HG03064 (cell line): ENCODE data around the gene KPTN.

Experiments
- ATAC-seq: cut with Tn5 transposase; IDR thresholded peaks from one replicate; pipeline ENCODE4 v1.9.1; 2021; ENCODE audit warnings: low read depth; ENCODE audit not compliant: unreplicated experiment

Gene KPTN

DNA sequence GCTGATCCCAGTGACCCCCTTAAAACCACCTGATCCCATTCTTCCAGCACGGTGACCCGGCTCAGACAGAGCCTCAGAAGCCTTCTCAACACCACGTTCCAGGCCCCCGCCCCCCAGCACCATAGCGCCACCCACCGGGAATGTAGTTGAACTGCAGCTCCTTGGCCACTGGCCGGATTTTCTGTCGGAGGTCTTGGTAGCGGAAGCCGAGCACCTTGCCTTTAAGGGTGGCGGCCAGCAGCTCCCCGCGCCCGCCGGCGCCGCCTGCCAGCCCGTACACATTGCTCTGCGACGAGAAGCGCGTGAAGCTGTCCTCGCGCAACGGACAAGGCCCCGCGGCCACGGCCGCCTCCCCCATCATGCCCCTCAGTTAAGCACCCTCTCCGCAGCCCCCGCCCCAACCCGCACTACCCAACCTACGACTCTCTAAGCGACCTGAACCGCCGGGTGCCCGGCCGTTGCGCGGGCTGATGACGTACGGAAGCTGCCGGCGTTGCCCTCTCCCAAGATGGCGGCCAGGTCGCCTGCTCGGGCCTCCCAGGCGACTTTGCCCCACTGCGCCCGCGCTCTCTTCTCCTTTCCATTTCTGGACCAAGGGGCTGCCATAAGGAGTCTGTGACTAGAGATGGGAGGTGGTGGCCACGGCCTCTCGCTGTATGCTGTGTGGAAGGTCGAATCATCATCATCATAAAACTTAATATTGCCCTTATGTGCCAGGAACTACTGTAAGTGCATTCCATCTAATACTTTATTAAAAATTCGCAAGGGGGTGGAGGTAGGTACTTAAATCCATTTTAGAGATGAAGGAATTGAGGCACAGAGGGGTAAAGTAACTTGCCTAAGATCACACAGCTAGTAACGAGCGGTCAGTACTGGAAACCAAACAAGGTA, at the start of gene KPTN:
TSS of gene KPTN (minus strand) at position 420 of the 891 bp plus-strand sequence. CDS start at position 361, 59 bp downstream.
- ATAC-seq: no peak

GRCh38 chr19:47531640-47532387, 47.8 kb upstream of the KPTN start:
- no peak for ATAC-seq

GRCh38 chr19:47529018-47529742, 45.2 kb upstream of the KPTN start:
- no peak for ATAC-seq

DNA sequence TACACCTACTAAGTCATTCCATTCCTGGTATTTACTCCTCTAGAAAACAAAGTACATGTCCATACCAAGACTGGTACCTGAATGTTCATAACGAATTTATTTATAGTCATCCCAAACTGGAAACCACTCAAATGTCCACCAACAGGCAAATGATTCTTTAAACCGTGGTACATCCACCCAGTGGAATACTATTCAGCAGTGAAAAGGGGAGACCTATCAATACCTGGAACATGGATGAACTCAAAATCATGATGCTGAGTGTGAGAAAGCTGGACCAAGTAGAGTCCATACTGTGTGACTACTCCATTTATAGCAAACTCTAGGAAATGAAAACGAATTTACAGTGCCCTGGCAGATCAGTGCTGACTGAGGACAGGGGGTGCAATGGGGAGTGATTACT, 42.8 kb upstream of the KPTN start:
- ATAC-seq: no peak

- no peak for ATAC-seq
Observed at GRCh38 chr19:47523473-47523872, 39.5 kb upstream of the KPTN start.

GRCh38 chr19:47521473-47522180, 37.6 kb upstream of the KPTN start:
- ATAC-seq: no peak

- ATAC-seq: no peak
Observed at GRCh38 chr19:47520839-47521238, 36.8 kb upstream of the KPTN start.

GRCh38 chr19:47520343-47520806, 36.4 kb upstream of the KPTN start:
- no peak for ATAC-seq

DNA sequence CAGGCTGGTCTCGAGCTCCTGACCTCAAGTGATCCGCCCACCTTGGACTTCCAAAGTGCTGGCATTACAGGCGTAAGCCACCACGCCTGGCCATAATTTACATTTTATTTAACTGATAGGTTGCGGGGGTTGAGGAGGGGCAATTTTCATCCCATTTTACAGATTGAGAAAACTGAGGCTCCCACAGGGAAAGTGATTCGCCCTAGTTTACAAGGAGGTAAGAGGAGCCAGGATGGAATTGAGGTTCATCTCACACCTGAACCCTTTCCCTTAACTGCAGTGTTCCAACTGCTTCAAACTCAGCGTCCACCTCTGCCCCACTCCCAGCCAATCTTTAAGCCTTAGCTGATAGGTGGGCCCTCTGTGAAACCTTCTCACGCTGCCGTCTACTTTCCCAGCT, 34.8 kb upstream of the KPTN start:
- ATAC-seq: no peak

- ATAC-seq: no peak
Observed at GRCh38 chr19:47518139-47518538, 34.1 kb upstream of the KPTN start.

DNA sequence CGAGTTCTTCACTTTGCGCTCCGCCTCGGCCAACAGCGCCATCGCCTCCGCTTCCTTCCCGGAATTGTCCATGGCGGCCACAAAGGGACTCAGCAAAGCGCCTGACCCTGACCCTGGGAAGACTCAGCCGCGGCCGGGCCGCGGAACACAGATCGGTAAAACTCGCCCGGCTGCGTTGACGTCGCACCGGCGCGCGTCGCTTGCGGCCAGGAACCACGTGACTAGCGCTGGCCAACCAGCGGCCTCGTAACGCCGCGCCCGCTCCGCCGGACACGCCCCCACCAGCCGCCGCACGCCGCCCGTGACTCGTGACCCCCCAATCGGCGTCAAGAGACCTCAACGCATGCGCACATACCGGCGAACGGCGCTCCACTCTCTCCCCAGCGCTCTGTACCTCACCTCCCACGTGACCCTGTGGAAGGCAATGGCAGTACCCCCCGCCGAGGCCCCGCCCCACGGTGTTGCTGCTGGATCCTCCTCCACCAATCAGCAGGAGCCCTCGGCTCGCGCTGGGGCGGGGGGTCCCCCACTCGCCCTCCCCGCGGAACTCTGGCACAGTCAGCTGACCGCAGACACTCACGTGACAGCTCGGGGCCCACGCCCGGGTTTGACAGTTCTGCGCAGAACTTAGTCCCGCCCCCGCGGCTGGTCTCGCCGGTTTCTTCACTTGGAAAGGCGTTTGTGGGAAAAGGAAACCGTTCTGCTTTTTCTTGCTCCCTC, 31.0 kb upstream of the KPTN start, which contains the start of gene NAPA:
TSS of gene NAPA (minus strand) at position 195 of the 720 bp plus-strand sequence. CDS start at position 72, 123 bp downstream.
- peak; percentile 70 for ATAC-seq

DNA sequence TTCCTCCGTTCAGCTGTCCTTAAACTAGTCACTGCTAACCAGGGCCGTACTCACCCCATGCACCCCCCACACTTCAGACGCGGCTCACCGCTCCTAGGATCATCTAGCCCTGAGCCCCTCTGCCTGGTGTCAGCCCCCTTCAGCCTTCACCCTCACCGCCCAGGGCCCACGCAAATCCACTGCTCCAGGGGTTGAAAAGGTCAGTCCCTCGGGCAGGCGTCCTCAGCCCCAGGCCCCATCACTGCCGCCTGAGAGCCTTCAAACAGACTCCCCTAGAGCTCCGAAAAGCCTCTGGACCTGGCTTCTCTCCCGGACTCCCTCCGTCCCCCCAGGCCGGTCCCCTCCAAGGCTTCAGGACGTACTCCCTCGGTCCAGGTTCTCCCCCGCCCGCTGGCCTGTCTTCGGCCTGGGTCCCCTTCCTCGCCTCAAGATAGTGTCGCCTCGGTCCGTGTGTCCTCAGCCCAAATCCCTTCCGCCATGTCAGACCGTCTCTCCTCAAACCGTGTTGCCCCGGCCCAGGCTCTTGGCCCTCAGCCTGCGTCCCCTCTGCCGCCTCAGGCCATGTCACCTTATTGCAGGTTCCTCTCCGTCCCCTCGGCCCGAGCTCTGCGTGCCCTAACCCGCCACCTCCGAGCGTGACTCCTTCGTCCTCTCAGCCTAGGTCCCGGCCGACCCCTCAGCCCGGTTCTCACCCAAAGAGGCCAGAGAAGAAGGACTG, 30.3 kb upstream of the KPTN start:
- ATAC-seq: no peak

DNA sequence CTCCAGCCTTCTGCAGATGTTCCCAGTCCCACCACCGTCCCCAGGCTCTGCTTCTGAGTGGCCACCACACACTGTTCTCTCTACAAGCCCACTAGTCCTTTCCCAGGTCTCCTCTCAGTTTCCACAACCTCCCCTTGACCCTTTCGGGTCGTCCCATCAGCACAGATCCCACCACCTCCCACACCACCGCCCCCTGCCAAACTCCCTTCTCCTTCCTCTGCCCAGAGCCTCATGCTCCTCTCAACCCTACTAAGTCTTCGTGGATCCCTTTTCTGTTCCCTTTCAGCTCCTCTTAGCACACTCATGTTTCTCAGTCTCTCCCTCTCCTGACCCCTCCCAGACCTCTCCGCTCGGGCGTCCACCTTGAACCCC, 28.9 kb upstream of the KPTN start:
- ATAC-seq: no peak

GRCh38 chr19:47512183-47512947, 28.3 kb upstream of the KPTN start:
- ATAC-seq: no peak

GRCh38 chr19:47511681-47512080, 27.7 kb upstream of the KPTN start:
- ATAC-seq: no peak

- ATAC-seq: no peak
Observed at GRCh38 chr19:47511128-47511517, 27.1 kb upstream of the KPTN start.

DNA sequence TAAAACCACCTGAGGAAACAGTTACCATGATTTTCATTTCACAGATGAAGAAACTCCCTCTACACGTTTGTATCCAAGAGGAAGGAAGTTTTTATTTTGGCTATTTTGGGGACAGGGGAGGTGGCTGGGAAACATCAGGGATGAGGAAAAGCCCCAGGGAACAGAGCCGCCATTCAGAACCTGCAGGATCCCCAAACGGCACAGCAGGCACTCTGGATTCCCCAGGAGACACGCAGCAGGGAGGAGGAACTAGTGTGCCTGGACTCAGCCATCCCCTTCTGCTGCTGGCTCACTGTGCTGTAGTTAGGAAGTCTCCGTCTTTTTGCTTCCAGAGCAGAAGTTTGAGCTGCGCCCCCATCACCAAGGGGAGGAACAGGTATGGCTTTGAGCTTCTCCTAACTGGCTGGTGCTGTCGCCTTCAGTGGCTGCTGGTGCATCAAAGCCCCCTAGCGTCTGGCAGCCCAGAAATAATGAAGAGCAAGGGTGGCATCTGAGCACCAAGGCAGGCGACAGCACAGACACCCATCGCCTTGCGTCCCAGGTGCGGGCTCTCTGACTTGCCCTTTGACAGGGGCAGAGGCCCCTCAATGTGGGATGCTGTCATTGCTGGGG, 26.6 kb upstream of the KPTN start:
- ATAC-seq: no peak

DNA sequence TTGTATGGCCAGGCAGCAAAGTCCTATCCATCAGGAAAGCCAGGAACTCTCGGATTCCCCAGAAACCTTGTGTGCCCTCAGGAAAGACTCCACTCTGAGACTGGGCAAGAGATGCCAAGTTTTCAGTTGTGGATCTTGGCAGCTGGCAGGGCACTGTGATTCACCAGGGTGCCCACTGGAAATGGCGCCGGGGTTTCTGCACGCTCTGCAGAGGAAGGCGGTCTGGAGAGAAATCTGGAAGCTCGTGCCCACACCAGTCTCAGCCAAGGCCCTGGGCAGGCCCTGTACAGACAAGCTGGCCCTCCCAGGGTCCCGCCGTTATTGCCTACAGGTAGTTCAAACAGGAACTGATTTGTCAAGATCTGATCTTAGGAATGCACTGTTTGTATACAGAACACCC, 26.0 kb upstream of the KPTN start:
- no peak for ATAC-seq
